Upper lobe of left lung (tissue), 4 donors: ENCODE results near the gene CYP27C1.

ENCODE experiments used
- CTCF ChIP-seq, 6 experiments: fragments of 450-650 bp in 4 of 6; fragments of 200-600 bp in 2 of 6; sonication (generic) in 2 of 6; IDR thresholded peaks; one replicate each; pipeline ENCODE4 v1.5.1; 2016 to 2019; ENCODE audit warnings: antibody characterized with exemption in 6 of 6
- POLR2AphosphoS5 ChIP-seq, 2 donors: sonication (generic); formaldehyde crosslinking; IDR thresholded peaks; one replicate each; pipeline ENCODE4 v1.5.1; 2017; ENCODE audit warnings: antibody characterized with exemption in 2 of 2

GRCh38 chr2:127173057-127173456 is 47.0 kb downstream of the CYP27C1 start:
- no peak for TF ChIP-seq CTCF (IDR thresholded peaks at IDR 0.05)
- no peak for TF ChIP-seq POLR2AphosphoS5 (IDR thresholded peaks at IDR 0.05)
